COLO829 (cell line): ENCODE results near the gene KIRREL2.
"Not testable (repeated sequence)": the region's sequence is repeated elsewhere in the genome, so short reads cannot be mapped to it uniquely, and the experiment has no call there.

Experiments used
- DNase-seq: peaks from one replicate; pipeline ENCODE4 v3.0.0; 2012; ENCODE audit warnings: low spot score

KIRREL2 gene

GRCh38 chr19:35870124-35870736 lies 13.5 kb downstream of the KIRREL2 start:
- not testable (repeated sequence) for DNase-seq

DNA sequence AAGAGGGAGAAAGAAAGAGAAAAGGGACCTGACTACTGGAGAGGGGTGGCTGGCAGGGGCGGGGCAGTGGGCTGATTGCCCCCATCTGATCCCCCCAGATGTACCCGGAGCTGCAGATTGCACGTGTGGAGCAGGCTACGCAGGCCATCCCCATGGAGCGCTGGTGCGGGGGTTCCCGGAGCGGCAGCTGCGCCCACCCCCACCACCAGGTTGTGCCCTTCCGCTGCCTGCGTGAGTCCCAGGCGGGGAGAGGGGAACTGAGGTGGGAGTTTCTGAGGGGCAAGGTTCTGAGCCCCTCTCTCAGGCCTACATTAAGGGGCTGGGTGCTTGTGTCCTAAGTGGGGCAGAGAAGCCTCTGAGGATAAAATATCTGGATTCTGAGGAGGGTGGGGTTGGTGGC lies 14.1 kb downstream of the KIRREL2 start:
- no peak for DNase-seq

GRCh38 chr19:35871611-35872010 lies 14.9 kb downstream of the KIRREL2 start:
- no peak for DNase-seq

GRCh38 chr19:35872180-35872579 lies 15.5 kb downstream of the KIRREL2 start:
- DNase-seq, result no peak

- DNase-seq, result no peak
These were observed 17.8 kb downstream of the KIRREL2 start for GRCh38 chr19:35874392-35874930.

GRCh38 chr19:35879068-35879467 lies 22.4 kb downstream of the KIRREL2 start:
- no peak for DNase-seq

GRCh38 chr19:35879770-35880317 lies 23.1 kb downstream of the KIRREL2 start:
- peak; percentile 84 for DNase-seq

DNA sequence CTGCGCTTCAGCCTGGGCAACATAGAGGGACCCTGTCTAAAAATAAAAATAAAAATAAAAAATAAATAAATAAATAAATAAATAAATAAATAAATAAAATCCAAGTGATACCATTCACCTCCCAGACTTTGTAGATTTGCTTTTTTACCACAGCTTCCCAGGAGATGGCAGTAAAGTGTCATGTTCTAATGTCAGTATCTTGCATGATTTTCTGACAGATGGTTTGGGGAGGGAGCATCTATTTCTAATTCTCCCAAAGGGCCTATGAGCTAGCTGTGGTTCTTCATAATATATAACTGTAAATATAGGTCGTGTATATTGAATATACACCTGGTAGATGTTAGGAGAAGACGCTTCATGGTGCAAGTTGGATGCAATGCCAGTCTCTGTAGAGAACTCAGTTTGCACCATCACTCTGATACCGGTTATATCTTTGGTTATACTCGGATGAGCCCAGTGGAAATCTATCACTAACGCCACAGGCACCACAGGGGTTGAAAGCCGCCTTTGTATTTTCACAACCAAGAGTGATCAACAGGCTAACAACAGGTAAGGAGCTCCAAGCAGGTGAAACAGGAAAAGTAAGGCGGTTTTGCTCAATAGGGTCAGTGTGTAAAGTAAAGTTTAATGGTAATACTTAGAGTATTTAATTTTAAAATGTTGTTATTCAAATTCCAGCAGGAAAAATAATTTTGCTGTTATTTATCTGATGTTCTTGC lies 25.6 kb downstream of the KIRREL2 start:
- DNase-seq, result peak; percentile 78

DNA sequence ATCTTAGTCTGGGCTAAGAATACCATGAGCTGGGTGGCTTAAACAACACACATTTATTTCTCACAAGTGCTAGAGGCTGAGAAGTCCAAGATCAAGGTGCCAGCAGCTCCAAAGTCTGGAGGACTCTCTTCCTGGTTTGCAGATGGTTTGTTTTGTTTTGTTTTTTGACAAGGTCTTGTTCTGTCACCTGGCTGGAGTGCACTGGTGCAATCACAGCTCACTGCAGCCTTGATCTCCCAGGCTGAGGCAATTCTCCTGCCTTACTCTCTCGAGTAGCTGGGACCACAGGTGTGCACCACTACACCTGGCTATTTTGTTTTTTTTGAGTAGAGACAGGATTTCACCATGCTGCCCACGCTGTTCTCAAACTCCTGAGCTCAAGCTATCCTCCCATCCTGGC lies 27.2 kb downstream of the KIRREL2 start:
- DNase-seq, result no peak

GRCh38 chr19:35885225-35885738 lies 28.6 kb downstream of the KIRREL2 start:
- no peak for DNase-seq

- no peak for DNase-seq
These were observed 29.2 kb downstream of the KIRREL2 start for GRCh38 chr19:35885904-35886303.

DNA sequence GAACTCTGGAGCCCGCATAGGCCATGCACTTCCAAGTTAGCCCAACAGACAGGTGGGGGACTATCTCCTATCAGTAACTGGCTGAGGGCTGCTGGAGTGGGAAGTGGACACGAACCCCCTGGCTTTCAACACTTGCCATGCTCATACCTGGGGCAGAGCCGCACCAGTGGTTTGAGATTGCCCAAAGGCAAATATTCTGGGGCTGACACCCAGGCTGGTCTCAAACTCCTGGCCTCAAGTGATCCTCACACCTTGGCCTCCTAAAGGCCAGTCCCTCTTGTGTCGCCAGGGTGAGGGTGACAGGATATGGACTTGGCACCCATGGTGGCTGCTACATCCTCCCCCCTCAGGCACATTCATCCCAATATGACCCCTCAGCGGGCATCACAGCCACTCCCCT lies 30.5 kb downstream of the KIRREL2 start:
- no peak for DNase-seq

DNA sequence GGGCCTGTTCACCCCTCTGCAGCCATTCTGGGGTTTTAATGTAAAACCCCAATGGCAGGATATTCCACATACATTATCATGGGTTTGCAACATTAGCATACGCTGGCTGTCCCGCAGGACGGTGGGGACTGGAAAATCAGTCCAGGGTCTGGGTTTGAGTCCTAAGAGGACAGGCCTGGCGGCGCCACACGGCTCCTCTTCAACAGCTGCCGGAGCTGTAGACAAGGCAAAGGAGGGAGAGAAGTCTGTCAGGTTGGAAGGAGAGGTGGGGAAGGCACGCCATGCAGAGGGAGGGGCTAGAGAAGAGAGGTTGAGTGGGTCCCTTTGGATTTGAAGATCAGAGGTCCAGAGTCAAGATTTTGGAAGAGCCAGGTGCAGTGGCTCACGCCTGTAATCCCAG lies 31.7 kb downstream of the KIRREL2 start:
- DNase-seq, result no peak

DNA sequence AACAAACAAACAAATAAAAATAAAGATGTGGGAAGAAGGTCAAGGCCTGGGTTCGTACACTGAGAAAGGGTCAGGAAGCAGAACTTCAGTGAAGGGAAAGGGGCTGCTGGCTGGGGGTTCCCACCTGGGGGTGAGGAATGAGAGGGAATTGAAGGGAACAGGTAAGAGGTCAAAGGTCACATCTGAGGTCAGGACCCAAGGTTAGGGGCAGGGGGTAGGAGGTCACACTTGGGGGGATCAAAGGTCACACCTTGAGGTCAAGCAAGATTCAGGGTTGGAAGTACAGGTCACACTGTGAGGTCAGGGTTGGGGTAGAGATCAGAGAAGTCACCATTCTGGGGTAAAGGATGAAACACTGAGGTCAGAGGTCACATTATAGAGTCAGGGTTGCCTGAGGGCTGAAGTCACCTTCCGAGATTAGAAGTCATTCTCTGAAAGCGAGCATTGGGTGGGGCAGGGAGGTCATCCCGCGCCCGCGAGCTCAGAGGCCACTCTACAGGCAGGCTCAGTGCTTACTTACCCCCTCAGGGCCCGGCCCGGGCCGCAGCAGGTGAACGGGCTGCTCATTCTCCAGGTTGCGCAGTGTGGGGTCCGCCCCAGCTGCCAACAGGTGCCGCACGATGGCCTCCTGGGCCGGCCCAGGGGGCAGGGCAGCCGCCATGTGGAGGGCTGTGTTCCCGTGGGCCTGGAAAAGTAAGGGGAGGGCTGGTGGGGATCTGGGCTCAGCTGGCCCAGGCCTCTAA lies 32.8 kb downstream of the KIRREL2 start:
- DNase-seq, result no peak

GRCh38 chr19:35890113-35890650 lies 33.5 kb downstream of the KIRREL2 start:
- DNase-seq, result no peak

- not testable (repeated sequence) for DNase-seq
These were observed 35.1 kb downstream of the KIRREL2 start for GRCh38 chr19:35891819-35892218.

DNA sequence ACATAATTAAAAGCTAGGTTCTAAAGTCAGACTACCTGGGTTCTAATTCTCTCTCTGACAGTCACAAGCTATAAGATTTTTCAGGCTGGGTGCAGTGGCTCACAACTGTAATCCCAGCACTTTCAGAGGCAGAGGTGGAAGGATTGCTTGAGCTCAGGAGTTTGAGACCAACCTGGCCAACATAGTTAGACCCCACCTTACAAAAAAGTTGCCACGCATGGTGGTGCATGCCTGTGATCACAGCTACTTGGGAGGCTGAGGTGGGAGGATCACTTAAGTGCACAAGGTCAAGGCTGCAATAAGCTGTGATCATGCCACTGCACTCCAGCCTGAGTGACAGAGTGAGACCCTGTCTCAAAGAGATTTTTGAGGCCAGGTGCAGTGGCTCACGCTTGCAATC lies 37.6 kb downstream of the KIRREL2 start:
- no peak for DNase-seq

DNA sequence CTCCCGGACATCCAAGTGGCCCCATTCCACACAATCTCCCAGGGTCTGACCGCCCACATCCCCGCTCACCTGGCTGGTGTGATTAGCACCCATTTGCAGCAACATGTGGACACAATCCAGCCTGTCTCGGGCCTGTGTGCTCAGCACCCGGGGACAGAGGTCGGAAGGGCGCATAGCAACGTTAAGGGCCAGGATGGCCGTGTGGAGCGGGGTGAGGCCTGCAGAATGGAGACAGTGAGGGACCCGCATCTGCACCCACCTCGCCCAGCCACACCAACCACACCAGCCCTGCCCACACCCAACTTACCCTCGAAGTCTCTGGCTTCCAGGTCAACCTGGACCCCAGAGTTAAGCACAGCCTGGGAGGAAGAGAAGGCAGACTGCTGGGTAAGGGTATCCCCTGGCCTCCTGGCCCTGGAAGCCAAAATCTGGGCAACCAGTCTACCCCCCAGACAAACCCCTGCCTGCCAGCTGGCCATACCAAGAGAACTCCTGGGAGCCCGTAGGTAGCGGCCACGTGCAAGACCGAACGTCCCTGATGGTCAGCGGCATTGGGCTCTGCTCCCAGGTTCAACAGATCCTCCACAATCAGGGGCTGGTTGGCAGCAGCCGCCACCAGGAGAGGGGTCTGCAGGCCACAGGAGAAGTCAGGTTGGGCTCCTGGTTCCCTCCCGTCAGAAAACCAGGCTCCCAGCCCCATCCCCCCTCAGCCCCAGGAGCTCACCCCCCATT lies 39.4 kb downstream of the KIRREL2 start:
- no peak for DNase-seq

DNA sequence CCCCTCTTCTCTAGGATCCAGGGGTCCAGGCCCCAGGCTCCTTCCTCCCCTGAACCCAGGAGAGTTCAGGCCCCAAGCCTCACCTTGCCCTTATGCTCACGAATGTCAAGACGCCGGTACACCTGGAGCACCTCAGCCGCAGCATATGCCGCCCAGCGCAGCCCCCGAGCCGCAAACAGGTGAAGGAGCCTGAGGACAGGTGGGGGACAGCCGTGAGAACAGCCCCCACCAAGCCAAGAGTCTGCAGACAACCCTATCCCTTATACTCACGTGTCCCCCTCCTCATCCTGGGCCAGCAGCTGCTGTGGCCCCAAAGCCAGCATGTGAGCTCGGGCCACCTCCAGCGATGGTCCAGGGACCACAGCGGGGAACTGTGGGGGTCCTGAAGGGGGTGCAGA lies 39.9 kb downstream of the KIRREL2 start:
- DNase-seq, result no peak

DNA sequence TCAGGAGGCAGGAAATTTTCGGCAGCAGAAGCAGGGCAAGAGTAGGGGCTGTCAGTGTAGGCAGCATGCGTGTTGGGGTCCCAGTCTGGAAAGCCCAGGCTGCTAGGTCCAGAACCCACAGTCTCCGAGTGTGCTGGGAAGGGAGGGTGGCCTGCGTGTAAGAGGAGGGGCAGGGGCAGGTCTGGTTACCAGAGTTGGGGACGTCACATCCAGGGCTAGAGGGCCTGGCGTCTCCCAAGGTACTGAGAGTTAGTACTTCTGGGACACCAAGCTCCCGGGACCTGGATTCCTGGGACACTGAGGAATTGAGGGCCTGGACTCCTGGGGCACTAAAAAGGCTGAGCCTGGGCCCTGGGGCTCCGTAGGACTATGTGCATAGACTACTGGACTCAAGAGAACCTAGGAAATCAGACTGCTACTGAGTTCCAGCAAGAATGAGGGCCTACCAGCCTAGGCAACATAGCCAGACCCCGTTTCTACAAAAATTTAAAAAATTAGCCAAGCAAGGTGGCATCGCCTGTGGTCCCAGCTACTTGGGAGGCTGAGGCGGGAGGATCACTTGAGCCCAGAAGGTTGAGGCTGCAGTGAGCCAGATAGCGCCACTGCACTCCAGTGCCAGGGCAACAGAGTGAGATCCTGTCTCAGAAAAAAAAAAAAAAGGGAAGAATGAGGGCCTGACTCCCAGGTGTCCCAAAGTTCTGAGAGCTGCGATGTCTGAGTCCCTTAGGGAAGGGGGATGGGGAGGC lies 41.2 kb downstream of the KIRREL2 start:
- DNase-seq, result no peak

- DNase-seq, result no peak
These were observed 41.7 kb downstream of the KIRREL2 start for GRCh38 chr19:35898499-35898809.
